GM12875 (cell line): ENCODE results near the gene SORCS2.

Experiments
- H3K4me3 ChIP-seq: one replicate; pipeline ENCODE4 v1.5.1; 2011; ENCODE audit warnings: low read depth, low read length, control low read depth
- TF ChIP-seq, protein P1 (sequence below): IDR thresholded peaks from 2 replicates; pipeline ENCODE4 v1.5.1; 2011; ENCODE audit warnings: low read depth, mild to moderate bottlenecking, control low read depth, inconsistent platforms, low read length, moderate library complexity, borderline replicate concordance; ENCODE audit not compliant: insufficient read depth

Gene SORCS2

DNA sequence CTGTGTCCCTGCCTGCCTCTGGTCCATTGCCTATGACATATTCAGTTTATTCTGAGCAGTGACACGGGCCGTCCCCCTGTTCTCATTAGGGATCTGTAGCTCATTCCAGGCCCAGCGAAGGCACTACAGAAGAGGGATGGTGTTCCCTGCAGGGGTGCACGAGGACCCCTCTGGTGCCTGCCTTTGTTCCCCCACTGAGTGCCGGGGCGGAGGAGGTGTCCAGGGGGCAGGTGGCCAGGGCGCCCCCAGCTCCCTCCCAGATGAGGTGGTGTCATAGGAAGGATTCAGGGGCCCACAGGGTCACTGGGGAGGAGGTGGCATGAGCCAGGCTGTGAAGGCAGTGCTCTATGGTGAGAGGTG, 61.0 kb downstream of the SORCS2 start:
- no peak overlapping the region for H3K4me3 ChIP-seq
- TF ChIP-seq, protein P1, sequence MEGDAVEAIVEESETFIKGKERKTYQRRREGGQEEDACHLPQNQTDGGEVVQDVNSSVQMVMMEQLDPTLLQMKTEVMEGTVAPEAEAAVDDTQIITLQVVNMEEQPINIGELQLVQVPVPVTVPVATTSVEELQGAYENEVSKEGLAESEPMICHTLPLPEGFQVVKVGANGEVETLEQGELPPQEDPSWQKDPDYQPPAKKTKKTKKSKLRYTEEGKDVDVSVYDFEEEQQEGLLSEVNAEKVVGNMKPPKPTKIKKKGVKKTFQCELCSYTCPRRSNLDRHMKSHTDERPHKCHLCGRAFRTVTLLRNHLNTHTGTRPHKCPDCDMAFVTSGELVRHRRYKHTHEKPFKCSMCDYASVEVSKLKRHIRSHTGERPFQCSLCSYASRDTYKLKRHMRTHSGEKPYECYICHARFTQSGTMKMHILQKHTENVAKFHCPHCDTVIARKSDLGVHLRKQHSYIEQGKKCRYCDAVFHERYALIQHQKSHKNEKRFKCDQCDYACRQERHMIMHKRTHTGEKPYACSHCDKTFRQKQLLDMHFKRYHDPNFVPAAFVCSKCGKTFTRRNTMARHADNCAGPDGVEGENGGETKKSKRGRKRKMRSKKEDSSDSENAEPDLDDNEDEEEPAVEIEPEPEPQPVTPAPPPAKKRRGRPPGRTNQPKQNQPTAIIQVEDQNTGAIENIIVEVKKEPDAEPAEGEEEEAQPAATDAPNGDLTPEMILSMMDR = no peak

DNA sequence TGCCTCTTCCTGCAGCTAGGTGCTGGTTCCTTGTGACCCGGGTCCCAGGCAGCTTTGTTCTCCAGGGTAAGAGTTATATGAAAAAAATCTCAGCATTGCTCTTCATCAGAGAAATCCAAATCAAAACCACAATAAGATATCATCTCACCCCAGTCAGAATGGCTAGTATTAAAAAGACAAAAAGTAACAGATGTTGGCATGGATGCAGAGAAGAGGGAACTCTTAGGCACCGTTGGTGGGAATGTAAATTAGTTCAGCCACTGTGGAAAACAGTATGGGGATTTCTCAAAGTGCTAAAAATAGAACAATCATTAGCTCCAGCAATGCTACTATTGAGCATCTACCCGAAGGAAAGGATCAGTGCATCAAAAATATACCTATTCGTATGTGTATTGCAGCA, 61.5 kb downstream of the SORCS2 start:
- TF ChIP-seq, protein P1 = no peak

DNA sequence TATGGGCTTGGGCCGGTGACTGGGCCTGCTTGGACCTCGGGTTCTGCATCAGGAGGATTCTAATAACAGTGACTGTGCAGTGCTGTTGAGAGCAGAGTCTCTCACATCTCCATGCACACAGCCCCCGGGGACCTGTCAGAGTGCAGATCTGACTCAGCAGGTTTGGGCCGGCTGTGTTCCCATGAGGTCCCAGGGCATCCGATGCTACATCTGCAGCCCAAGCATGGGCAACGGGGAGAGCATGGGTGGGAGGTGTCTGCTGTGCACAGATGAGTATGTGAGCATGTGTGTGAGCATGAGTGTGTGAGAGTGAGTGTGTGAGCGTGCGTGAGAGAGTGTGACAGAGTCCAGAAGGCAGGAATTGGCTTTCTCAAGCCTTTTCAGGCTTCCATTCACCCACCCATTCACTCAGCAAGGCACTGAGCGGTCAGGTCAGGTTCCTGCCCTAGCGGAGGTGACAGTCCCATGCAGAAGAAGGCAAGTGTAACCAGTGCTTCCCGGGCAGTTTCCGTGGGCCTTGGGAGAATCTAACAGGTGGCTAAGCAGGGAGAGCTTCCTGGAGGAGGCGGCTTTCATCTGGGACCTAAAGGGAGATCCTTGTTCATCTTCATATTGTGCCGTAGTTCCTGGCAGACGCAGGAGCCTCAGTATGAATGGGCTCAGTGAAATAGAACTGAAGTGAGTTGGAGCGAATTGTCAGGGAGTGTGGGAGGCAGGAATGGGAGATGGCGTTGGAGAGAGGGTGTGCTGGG, 62.6 kb downstream of the SORCS2 start:
- TF ChIP-seq, protein P1 = no peak
- H3K4me3 ChIP-seq = no peak overlapping the region

More for the DNA sequence above, 61.5 kb downstream of the SORCS2 start:
- no peak overlapping the region for H3K4me3 ChIP-seq

DNA sequence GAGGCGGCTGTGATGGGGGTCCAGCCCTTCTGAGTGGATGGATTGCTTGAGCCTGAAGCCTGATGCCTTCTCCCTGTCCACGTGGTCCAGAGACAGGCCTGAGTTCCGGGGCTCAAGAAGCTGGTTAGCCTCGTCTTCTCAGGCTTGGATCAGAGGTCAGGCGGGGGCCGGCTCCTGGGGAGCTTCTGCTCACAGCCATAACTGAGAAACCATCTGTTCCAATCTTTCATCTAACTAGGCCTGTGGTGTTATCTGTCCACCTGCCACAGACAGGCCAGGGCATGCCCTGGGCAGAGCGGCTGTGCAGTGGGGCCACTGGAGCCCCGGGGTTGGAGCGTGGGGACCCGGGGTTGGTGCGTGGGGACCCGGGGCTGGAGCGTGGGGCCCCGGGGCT, 63.1 kb downstream of the SORCS2 start:
- H3K4me3 ChIP-seq = no peak overlapping the region
- TF ChIP-seq, protein P1 = no peak

DNA sequence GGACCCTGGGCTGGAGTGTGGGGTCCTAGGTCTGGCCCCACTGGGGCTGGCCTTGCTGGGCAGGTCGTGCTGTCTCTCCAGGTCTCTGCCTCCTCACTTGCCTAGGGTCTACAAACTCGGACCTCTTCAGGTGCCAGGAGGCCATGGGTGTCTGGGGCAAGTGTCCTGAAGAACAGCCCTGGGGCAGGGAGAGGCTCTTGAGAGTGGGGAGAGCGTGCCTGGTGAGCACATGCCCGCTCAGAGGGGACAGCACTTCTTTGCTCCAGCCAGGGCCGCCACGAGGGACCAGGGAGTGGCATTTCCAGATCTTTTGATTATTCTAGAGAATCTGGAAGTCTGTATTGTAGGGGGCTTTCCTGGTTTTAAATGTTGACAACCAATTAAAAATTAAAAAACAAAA, 63.7 kb downstream of the SORCS2 start:
- TF ChIP-seq, protein P1 = no peak
- no peak overlapping the region for H3K4me3 ChIP-seq

DNA sequence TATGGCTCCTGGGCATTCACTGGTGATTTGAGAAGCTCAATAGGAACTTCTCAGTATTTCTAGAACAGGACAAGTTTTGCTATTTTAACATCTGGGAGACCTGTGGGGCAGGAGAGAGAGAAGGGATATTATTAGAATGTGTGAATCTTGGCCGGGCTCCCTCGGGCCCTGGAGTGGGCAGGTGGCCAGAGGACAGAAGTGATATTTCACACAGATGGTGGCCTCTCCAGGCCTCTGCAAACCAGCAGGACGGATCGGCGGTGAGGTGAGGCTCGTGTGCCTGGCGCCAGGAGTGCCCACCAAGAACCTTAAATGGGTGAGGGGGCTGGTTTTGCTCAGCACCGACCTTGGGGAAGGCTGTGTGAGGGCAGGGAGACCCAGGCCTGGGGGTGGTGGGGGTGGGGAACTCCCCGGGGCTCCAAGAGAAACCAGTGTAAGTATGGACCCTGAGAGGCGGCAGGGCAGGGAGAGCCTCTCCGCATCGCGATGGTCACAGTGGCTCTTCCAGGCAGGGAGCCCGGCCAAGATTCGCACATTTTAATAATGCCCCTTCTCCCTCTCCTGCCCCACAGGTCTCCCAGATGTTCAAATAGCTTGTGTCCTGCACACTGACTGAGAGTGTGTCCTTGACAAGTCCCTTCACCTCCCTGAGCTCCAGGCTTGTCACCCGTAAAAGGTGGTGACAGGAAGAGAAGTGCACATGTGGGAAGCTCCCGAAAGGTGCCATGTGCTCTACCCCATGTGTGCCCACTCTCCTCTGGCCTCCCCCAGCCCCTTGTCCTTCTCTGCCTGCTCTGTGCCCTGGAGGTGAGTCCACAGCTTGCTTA, 64.9 kb downstream of the SORCS2 start:
- TF ChIP-seq, protein P1 = no peak
- no peak overlapping the region for H3K4me3 ChIP-seq
